HCT116 (cell line): ENCODE results near the gene CDH13. TPM values are rescaled to one million over a fixed set of nuclear protein-coding genes. Genes with fewer than 3 reads are reported as not detected.

ENCODE experiments used
- ATAC-seq: fragments of 200-7000 bp; cut with Tn5 transposase; 2 replicates; pipeline ENCODE4 v1.9.1; 2020; ENCODE audit warnings: mild to moderate bottlenecking, moderate library complexity
- BruUV-seq: library from RNA; stranded (reverse); fragments of 400-500 nt; replicated peaks from 2 replicates; lab custom pipeline; 2021; lab: Mats Ljungman, UMichigan
- CTCF ChIA-PET: fragments of 300-600 bp; sonication (Branson Sonifier 250); formaldehyde crosslinking; loops from one replicate; lab custom pipeline; 2021; ENCODE audit warnings: antibody characterized with exemption; lab: Charles Lee
- POLR2A ChIA-PET: fragments of 300-600, 350-600 bp; sonication (Branson Sonifier 250); formaldehyde crosslinking; loops from one replicate; lab custom pipeline; 2021; ENCODE audit warnings: antibody characterized with exemption; lab: Charles Lee
- RAD21 ChIA-PET, 2 experiments: fragments of 300-600 bp; sonication (Branson Sonifier 250); formaldehyde crosslinking; loops; one replicate each; lab custom pipeline; 2023; ENCODE audit warnings: low total read pairs in 2 of 2; ENCODE audit not compliant: uncharacterized antibody in 2 of 2, unreplicated experiment in 2 of 2, low non-redundant PET in 1 of 2; lab: Charles Lee
- DNase-seq: peaks from one replicate; pipeline ENCODE4 v3.0.0-alpha.2; 2010; ENCODE audit warnings: low read depth, low spot score
- H2AFZ ChIP-seq: fragments of 200-600 bp; shearing (Covaris generic), sonication (generic); 2 replicates; pipeline ENCODE4 v1.6.1; 2017; ENCODE audit warnings: low read depth, mixed run types, mixed read lengths, antibody characterized with exemption, low read length; ENCODE audit not compliant: poor library complexity, severe bottlenecking
- H3K27ac ChIP-seq: 2 replicates; pipeline ENCODE4 v1.5.1; 2012; ENCODE audit warnings: low read depth, low read length
- H3K27me3 ChIP-seq: fragments of 200-600 bp; sonication (generic); 2 replicates; pipeline ENCODE4 v1.6.1; 2016; ENCODE audit warnings: mixed run types, low read length, mixed read lengths; ENCODE audit not compliant: insufficient read depth
- H3K36me3 ChIP-seq, 2 experiments: fragments of 200-500 bp in 1 of 2; fragments of 200-600 bp in 1 of 2; sonication (Bioruptor generic) in 1 of 2; sonication (generic) in 1 of 2; 2 replicates each; pipeline versions ENCODE4 v1.5.1 to v1.6.1; 2014 to 2016; ENCODE audit warnings: low read length in 2 of 2, inconsistent platforms in 1 of 2, mixed read lengths in 1 of 2, mixed run types in 1 of 2; ENCODE audit not compliant: insufficient read depth in 2 of 2, control insufficient read depth in 1 of 2
- H3K4me1 ChIP-seq, 2 experiments: fragments of 200-600 bp in 1 of 2; sonication (generic) in 1 of 2; 2 replicates each; pipeline versions ENCODE4 v1.5.1 to v1.6.1; 2012 to 2017; ENCODE audit warnings: low read length in 2 of 2, inconsistent platforms in 1 of 2, mild to moderate bottlenecking in 1 of 2, mixed read lengths in 1 of 2, mixed run types in 1 of 2, moderate library complexity in 1 of 2; ENCODE audit not compliant: insufficient read depth in 2 of 2, control insufficient read depth in 1 of 2
- H3K4me2 ChIP-seq: fragments of 200-600 bp; sonication (generic); 2 replicates; pipeline ENCODE4 v1.6.1; 2017; ENCODE audit warnings: mixed run types, low read length, mixed read lengths
- H3K4me3 ChIP-seq, 2 experiments: fragments of 200-600 bp in 1 of 2; sonication (generic) in 1 of 2; replicated peaks in 1 of 2; 2 replicates each; pipeline ENCODE4 v1.5.1; 2011 to 2016; ENCODE audit warnings: low read length in 2 of 2, control low read depth in 1 of 2, low read depth in 1 of 2, mild to moderate bottlenecking in 1 of 2, mixed read lengths in 1 of 2, mixed run types in 1 of 2
- H3K79me2 ChIP-seq: fragments of 200-600 bp; sonication (generic); 2 replicates; pipeline ENCODE4 v1.6.1; 2017; ENCODE audit warnings: mild to moderate bottlenecking, mixed run types, low read length, moderate library complexity, mixed read lengths; ENCODE audit not compliant: insufficient read depth
- H3K9ac ChIP-seq: fragments of 200-600 bp; sonication (generic); 2 replicates; pipeline ENCODE4 v1.6.1; 2016; ENCODE audit warnings: low read length, mixed read lengths
- H3K9me2 ChIP-seq: fragments of 200-600 bp; sonication (generic), shearing (Covaris generic); 2 replicates; pipeline ENCODE4 v1.6.1; 2017; ENCODE audit warnings: mixed run types, mild to moderate bottlenecking, moderate library complexity; ENCODE audit not compliant: insufficient read depth
- H3K9me3 ChIP-seq, 2 experiments: fragments of 200-500 bp in 1 of 2; fragments of 200-600 bp in 1 of 2; sonication (Bioruptor generic) in 1 of 2; sonication (generic) in 1 of 2; 2 replicates each; pipeline ENCODE4 v1.6.1; 2014 to 2017; ENCODE audit warnings: low read length in 2 of 2, mixed read lengths in 2 of 2, inconsistent platforms in 1 of 2, low read depth in 1 of 2, mild to moderate bottlenecking in 1 of 2, mixed run types in 1 of 2, moderate library complexity in 1 of 2; ENCODE audit not compliant: control insufficient read depth in 1 of 2, insufficient read depth in 1 of 2
- H4K20me1 ChIP-seq: fragments of 200-600 bp; sonication (generic), shearing (Covaris generic); 2 replicates; pipeline ENCODE4 v1.6.1; 2017; ENCODE audit warnings: mixed run types, mild to moderate bottlenecking, moderate library complexity; ENCODE audit not compliant: insufficient read depth
- CEBPB ChIP-seq: IDR thresholded peaks from 2 replicates; pipeline ENCODE4 v1.6.1; 2012; ENCODE audit warnings: low read depth
- ELF1 ChIP-seq: IDR thresholded peaks from 2 replicates; pipeline ENCODE4 v1.6.1; 2012; ENCODE audit warnings: low read depth, borderline replicate concordance
- EZH2 ChIP-seq: fragments of 200-600 bp; sonication (generic); IDR thresholded peaks from 2 replicates; pipeline ENCODE4 v1.6.1; 2017; ENCODE audit warnings: antibody characterized with exemption, mixed run types
- POLR2A ChIP-seq: IDR thresholded peaks from 2 replicates; pipeline ENCODE4 v1.7.0; 2011; ENCODE audit warnings: borderline replicate concordance; ENCODE audit not compliant: insufficient read depth, insufficient read length; ENCODE audit errors: extremely low read depth
- SP1 ChIP-seq: IDR thresholded peaks from 2 replicates; pipeline ENCODE4 v1.6.1; 2012; ENCODE audit warnings: low read depth
- YY1 ChIP-seq: IDR thresholded peaks from 2 replicates; pipeline ENCODE4 v1.6.1; 2011; ENCODE audit warnings: low read length, low read depth, moderate library complexity, mild to moderate bottlenecking; ENCODE audit not compliant: insufficient replicate concordance; ENCODE audit errors: extremely low read depth
- ZFX ChIP-seq: fragments of 450-650 bp; IDR thresholded peaks from 2 replicates; pipeline ENCODE4 v1.6.1; 2017
- intact Hi-C: fragments of 100-400 bp; cut with micrococcal nuclease; formaldehyde crosslinking; loops from 2 replicates; pipeline ENCODE4 v1.10.0; 2022
- total RNA-seq: library from RNA; stranded (reverse); gene quantifications from one replicate; pipeline ENCODE4 v1.2.1, GENCODE V29; 2021; ENCODE audit not compliant: unreplicated experiment

Gene CDH13
- total RNA-seq, 1 experiment from 2014 or later: not detected

DNA sequence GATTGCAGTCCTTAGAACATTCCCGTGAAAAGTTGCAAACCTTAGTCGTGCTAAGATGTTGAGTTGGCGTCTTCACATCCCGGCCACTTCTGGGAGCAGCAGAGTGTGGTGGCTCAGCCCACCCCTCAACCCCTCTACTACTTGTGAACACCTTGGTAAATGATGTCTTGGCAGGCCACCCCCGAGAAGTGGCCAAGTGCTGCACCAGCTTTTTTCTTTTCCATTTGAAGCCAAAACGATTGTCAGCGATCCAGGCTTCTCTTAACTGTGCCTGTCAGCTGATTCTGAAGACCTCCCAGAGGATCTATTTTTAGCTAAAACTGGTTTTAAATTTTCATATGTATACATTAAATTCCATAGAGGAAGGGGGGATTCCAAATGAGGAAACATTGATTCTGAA is 247.5 kb downstream of the CDH13 start:
- intact Hi-C loops: no loop called here

DNA sequence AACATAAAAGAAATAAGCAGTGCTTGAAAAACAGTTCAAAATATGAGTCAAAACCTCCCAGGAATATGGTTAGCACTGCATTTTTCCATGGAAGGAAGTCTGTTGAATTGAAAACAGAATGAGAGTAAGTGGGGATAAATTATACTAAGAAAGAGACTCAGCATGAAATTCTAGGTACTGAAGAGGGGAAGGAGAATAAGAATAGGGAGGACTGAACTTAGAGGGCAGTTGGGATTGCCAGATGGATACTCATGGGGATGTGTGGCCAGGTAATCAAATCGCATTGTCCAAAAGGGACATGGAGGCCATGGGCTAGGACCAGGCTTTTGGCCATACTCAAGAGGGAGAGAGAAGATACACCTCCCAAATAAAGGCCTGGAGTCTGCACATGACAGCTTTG is 247.9 kb downstream of the CDH13 start:
- H4K20me1 ChIP-seq: no peaks in the 10 kb centered on the region
- BruUV-seq: no TSS peak
- H3K4me2 ChIP-seq: no peak overlapping the region
- H2AFZ ChIP-seq: no peak overlapping the region
- ATAC-seq: no peak
- H3K79me2 ChIP-seq: no peaks in the 10 kb centered on the region
- H3K9ac ChIP-seq: no peak overlapping the region
- intact Hi-C loops: no loop called here
- no peak overlapping the region for H3K4me3 ChIP-seq
- RAD21 ChIA-PET: no interaction called here
- CTCF ChIA-PET: no interaction called here
- no peak overlapping the region for H3K27ac ChIP-seq
- no peaks in the 10 kb centered on the region for H3K27me3 ChIP-seq
- no peaks in the 10 kb centered on the region for H3K36me3 ChIP-seq
- H3K9me3 ChIP-seq: peaks cover 11 to 34% of the 10 kb centered on the region in 2 experiments; a peak in 2 of 4 replicates
- no peaks in the 10 kb centered on the region for H3K9me2 ChIP-seq
- no peak for DNase-seq
- no peaks in the 10 kb centered on the region for H3K4me1 ChIP-seq
- TF ChIP-seq SP1 (no peak), YY1 (no peak)
- POLR2A ChIA-PET: no interaction called here

More for the DNA sequence above, 247.5 kb downstream of the CDH13 start:
- H3K9me3 ChIP-seq: peaks cover 11 to 34% of the 10 kb centered on the region in 2 experiments; a peak in 2 of 4 replicates
- RAD21 ChIA-PET: no interaction called here
- H3K79me2 ChIP-seq: no peaks in the 10 kb centered on the region
- H3K9me2 ChIP-seq: no peaks in the 10 kb centered on the region
- no peak for ATAC-seq
- H3K4me3 ChIP-seq: no peak overlapping the region
- DNase-seq: no peak
- H3K4me1 ChIP-seq: no peaks in the 10 kb centered on the region
- no peaks in the 10 kb centered on the region for H3K36me3 ChIP-seq
- no TSS peak for BruUV-seq
- H3K27me3 ChIP-seq: no peaks in the 10 kb centered on the region
- no peak overlapping the region for H3K4me2 ChIP-seq
- H4K20me1 ChIP-seq: no peaks in the 10 kb centered on the region
- CTCF ChIA-PET: no interaction called here
- H2AFZ ChIP-seq: no peak overlapping the region
- POLR2A ChIA-PET: no interaction called here
- no peak overlapping the region for H3K27ac ChIP-seq
- TF ChIP-seq CEBPB (no peak), EZH2 (no peak), SP1 (no peak), POLR2A (no peak), ELF1 (no peak), ZFX (no peak)
- no peak overlapping the region for H3K9ac ChIP-seq
